Pancreas (tissue), 10 donors: ENCODE results near the gene PEX14. TPM values are rescaled to one million over a fixed set of nuclear protein-coding genes. Genes with fewer than 3 reads are reported as not detected.

Source experiments
- ATAC-seq, 4 donors: fragments of 200-7000 bp; cut with Tn5 transposase; one replicate each; pipeline versions ENCODE4 v1.8.0 to v1.9.1; 2020; ENCODE audit warnings: mild to moderate bottlenecking in 4 of 4, moderate library complexity in 4 of 4
- DNase-seq, 6 donors: peaks; one replicate each; pipeline ENCODE4 v3.0.0-alpha.2; 2020
- FAIRE-seq: peaks from 2 replicates; lab custom pipeline; 2012; peaks lifted over from hg19 to GRCh38; lab: Jason Lieb, UNC
- H3K27ac ChIP-seq, 4 donors: fragments of 200-600 bp; sonication (generic); 1 replicate in 3 of 4; 2 replicates in 1 of 4; pipeline versions ENCODE4 v1.5.0 to v1.8.0; 2020
- H3K27me3 ChIP-seq, 4 donors: fragments of 200-600 bp; one replicate each; pipeline ENCODE4 v1.8.0; 2021
- H3K36me3 ChIP-seq, 3 donors: fragments of 200-600 bp; sonication (generic) in 1 of 3; one replicate each; pipeline versions ENCODE4 v1.5.0 to v1.8.0; 2020 to 2021
- H3K4me1 ChIP-seq, 3 donors: fragments of 200-600 bp; one replicate each; pipeline ENCODE4 v1.8.0; 2021
- H3K4me3 ChIP-seq, 4 donors: fragments of 200-600 bp; sonication (generic) in 2 of 4; one replicate each; pipeline versions ENCODE4 v1.5.0 to v1.8.0; 2020 to 2021
- H3K9me3 ChIP-seq, 4 donors: fragments of 200-600 bp; one replicate each; pipeline ENCODE4 v1.8.0; 2021
- CTCF ChIP-seq, 4 donors: fragments of 200-600 bp; sonication (generic) in 3 of 4; IDR thresholded peaks; one replicate each; pipeline versions ENCODE4 v1.5.0 to v1.8.0; 2021; ENCODE audit warnings: antibody characterized with exemption in 4 of 4
- WGBS, 2 donors: extraction: QIAGEN DNeasy Blood & Tissue Kit; methylation state at CpG; one replicate each; pipeline ENCODE4 v1.1.7; 2013; 5-methylcytosine and 5-hydroxymethylcytosine counted together
- intact Hi-C, 3 donors: fragments of 100-400 bp; cut with DNase I; formaldehyde crosslinking; loops; one replicate each; pipeline versions ENCODE4 v1.11.1 to v1.14.2; 2022
- polyA plus RNA-seq, 2 donors: library from polyadenylated mRNA; stranded (reverse); fragments of 200-250 nt; gene quantifications; one replicate each; pipeline ENCODE4 v1.2.3, GENCODE V29; 2013
- total RNA-seq, 6 donors: library from RNA; stranded (reverse); fragmentation: NEBNext Ultra II Directional in 4 of 6; extraction: Animal tissue kit (Norgen Biotek cat#: 25700) in 4 of 6; gene quantifications; one replicate each; pipeline versions ENCODE4 v1.2.1 to v1.2.4, GENCODE V29; 2021 to 2023
- donor health status: healthy with polysubstance abuse.
- donor health status: DM: no; HTN: no; CAD: no; lungs with moderate emphysema.
- donor health status: DM: no; HTN: no; CAD: no.
- donor health status: control.
- donor health status: control.
- donor health status: Bipolar disorder and iron deficiency.
- donor health status: DM: yes; HTN: yes; CAD: no.
- donor health status: DM: no; HTN: no; CAD: no.
- donor health status: DM: no; HTN: no; CAD: no.
- donor health status: DM: yes; HTN: yes; CAD: no.

The PEX14 gene
- total and polyA plus RNA-seq, 8 donors = 6.0 to 12.8 (median 8.2) TPM

GRCh38 chr1:10661453-10661852 lies 186.7 kb downstream of the PEX14 start:
- H3K36me3 ChIP-seq = peaks cover 0 to 12% (median 0%) of the 10 kb centered on the region in 3 donors
- no peaks in the 10 kb centered on the region for H3K9me3 ChIP-seq
- H3K4me3 ChIP-seq = no peak overlapping the region
- ATAC-seq = no peak
- DNase-seq = no peak
- intact Hi-C loops = no loop called here
- 91 to 93% methylated on average over 5 of the region's 5 CpGs for WGBS, 2 donors
- TF ChIP-seq CTCF (IDR thresholded peaks at IDR 0.05) = no peak
- no peak overlapping the region for H3K27ac ChIP-seq
- FAIRE-seq = no peak
- peaks cover 0 to 14% (median 0%) of the 10 kb centered on the region in 3 donors for H3K4me1 ChIP-seq
- no peaks in the 10 kb centered on the region for H3K27me3 ChIP-seq

DNA sequence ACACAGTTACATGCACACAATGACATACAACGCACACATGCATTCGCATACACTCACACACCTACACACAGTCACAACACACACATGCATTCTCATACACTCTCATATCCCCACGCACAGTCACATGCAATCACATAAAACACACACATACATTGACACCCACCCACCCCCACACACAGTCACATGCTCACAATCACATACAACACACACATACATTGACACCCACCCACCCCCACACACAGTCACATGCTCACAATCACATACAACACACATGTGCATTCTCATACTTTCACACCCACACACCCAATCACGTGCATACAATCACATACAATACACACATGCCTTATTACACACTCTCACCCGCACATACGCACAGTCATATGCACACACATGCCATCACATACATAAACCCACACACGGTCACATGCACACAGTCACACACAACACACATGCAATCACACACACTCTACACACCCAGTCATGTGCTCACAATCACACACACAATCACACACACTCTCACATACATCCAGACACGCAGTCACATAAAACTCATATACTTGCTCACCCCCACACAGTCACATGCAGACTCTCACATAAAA lies 187.4 kb downstream of the PEX14 start:
- 96 to 99% methylated on average over 8 of the region's 8 CpGs for WGBS, 2 donors
- FAIRE-seq (no peak), ATAC-seq (no peak), DNase-seq (no peak)
- intact Hi-C loops = no loop called here
- peaks cover 0 to 12% (median 0%) of the 10 kb centered on the region in 3 donors for H3K36me3 ChIP-seq
- no peak overlapping the region for H3K27ac ChIP-seq
- no peaks in the 10 kb centered on the region for H3K27me3 ChIP-seq
- no peaks in the 10 kb centered on the region for H3K9me3 ChIP-seq
- H3K4me1 ChIP-seq = peaks cover 0 to 15% (median 0%) of the 10 kb centered on the region in 3 donors
- H3K4me3 ChIP-seq = no peak overlapping the region
- no peak for TF ChIP-seq CTCF (IDR thresholded peaks at IDR 0.05)

DNA sequence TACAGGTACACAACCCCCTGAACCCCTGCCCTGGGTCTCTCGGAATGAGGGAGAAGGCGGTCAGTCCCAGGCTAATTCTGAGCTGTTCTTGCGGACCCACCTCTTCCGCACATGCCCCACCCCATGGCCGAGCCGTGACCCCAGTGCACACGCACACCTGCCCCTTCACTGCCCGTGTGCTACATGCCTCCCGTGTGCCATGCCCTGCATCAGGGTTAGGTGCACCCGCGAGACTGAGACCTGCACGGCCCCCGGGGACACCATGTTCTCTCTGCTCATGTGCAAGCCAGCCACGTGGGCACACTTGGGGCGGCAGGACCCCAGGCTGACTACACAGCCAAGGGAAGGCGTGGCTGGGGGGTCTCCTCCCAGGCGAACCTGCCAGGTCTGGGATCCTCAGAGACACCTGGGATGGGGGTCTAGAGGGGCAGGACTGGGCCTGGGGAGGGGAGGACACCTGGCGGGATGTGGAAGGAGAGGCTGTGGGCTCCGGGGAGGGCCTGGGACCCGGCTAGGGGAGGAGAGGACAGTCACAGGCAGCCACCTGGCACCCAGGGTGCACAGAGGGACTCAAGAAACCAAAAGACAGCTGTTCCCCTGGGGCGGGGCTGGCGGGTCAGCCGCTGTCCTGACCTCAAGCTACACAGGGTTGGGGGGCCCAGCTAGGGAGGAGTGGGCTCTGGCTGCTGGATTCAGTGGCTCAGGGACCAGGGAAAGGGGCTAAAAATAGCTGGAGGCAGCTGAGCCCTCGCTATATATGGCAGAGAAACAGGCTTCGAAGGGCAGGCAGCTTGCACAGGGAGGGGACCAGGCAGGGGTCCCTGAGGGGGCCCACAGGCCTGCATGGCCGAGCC lies 188.3 kb downstream of the PEX14 start:
- FAIRE-seq = no peak
- H3K27me3 ChIP-seq = no peaks in the 10 kb centered on the region
- TF ChIP-seq CTCF (IDR thresholded peaks at IDR 0.05) = no peak
- H3K27ac ChIP-seq = peak overlapping the region in 1 of 4 donors; percentile 44
- H3K4me1 ChIP-seq = peaks cover 0 to 15% (median 0%) of the 10 kb centered on the region in 3 donors
- intact Hi-C loops = no loop called here
- no peak for ATAC-seq
- peaks cover 0 to 12% (median 0%) of the 10 kb centered on the region in 3 donors for H3K36me3 ChIP-seq
- DNase-seq = no peak
- no peaks in the 10 kb centered on the region for H3K9me3 ChIP-seq
- WGBS, 2 donors = 83 to 85% methylated on average over 26 of the region's 26 CpGs
- no peak overlapping the region for H3K4me3 ChIP-seq

DNA sequence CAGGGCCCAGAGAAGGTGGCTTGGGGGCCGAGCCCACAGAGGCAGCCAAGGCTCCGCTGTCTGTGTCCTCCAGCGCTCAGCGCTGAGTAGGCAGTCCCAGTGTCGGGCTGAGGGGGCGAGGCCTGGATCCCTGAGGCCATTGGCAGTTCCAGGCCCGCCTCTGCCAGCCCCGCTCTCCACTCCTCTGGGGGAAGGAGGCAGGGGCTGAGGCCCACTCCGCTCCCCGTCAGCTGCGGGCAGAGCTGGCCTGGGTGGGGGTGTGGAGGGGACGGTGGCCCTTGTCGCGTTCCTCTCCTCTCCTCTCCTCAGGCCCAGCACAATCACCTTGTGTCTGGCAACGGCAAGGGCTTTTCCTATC lies 188.9 kb downstream of the PEX14 start:
- intact Hi-C loops = no loop called here
- FAIRE-seq (no peak), ATAC-seq (peak; percentile 59 to 86 (median 78)), DNase-seq (peak in 4 of 6 donors; percentile 35 to 75 (median 53))
- TF ChIP-seq CTCF (IDR thresholded peaks at IDR 0.05) = no peak
- 16 to 29% methylated on average over 12 to 15 of the region's 15 CpGs for WGBS, 2 donors
- Histone ChIP-seq H3K36me3 (peaks cover 0 to 11% (median 0%) of the 10 kb centered on the region in 3 donors), H3K4me1 (peaks cover 0 to 15% (median 0%) of the 10 kb centered on the region in 3 donors), H3K4me3 (no peak overlapping the region), H3K27ac (peak overlapping the region in 2 of 4 donors; percentile 16 to 44), H3K9me3 (no peaks in the 10 kb centered on the region), H3K27me3 (no peaks in the 10 kb centered on the region)
